Right renal cortex interstitium (tissue), 3 donors: Measurements from ENCODE around the gene FOXA1. TPM values are rescaled to one million over a fixed set of nuclear protein-coding genes. Genes with fewer than 3 reads are reported as not detected.

ENCODE experiments used
- DNase-seq, 3 donors: peaks; one replicate each; pipeline ENCODE4 v3.0.0-alpha.2; 2013; ENCODE audit warnings: low read depth in 3 of 3, low spot score in 2 of 3
- polyA plus RNA-seq, 3 donors: library from polyadenylated mRNA; unstranded; fragments of 120-200 nt; gene quantifications; one replicate each; pipeline ENCODE4 v1.2.1, GENCODE V29; 2013; ENCODE audit not compliant: insufficient read length in 3 of 3

FOXA1 gene
- 1 to 10 TPM in 2 of 3 donors, under 1 TPM in 1; 0.58 to 3.8 (median 2.8) TPM for polyA plus RNA-seq

DNA sequence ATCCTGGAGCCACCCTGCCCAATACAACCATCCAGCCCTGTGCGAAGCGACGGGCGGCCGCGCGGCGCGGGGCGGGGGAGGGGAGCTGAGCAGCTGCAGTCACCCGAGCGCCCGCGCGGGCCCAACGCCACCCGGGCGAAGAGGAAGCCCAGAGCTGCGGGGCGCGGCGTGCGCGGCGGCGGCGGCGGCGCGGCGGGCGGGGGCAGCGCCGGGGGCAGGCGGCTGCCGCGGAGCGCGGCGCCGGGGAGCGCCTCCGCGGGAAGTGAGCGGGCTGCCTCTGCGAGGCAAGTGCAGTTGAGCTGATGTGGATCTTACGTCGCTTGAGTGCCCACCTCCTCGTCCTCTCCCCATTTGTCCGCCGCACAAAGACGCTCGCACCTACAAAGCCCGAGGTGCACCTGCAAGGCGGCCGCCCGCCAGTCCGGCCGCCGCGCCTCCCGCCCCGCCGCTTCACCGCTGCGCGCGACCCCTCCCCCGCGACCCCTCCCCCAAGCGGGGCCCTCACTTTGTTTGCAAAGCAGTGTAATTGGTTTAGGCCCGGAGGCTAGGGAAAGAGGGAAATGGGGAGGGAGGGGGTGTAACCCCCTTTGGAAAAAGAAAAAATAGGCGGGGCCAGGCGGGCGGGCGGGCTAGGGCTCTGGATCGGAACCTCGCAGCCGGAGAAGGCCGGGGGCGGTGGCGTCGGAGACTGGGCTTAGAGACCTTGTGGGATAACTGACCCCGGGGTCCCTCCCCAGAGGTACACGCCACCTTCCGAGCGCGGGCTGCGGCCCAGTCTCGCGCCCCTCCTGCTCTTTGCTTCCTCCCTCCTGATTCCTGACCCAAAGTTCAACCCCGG, at the start of gene FOXA1, which contains the start of gene TTC6:
Gene FOXA1, minus strand, starts transcription at position 279 of the 838 bp plus-strand sequence. Its CDS starts 277 bp downstream, at position 2.
Gene TTC6, plus strand, starts transcription at position 659 of the 838 bp plus-strand sequence. CDS start 26,436 bp downstream, outside the sequence.
- DNase-seq: no peak

GRCh38 chr14:37643701-37644100, 48.7 kb upstream of the FOXA1 start:
- no peak for DNase-seq

DNA sequence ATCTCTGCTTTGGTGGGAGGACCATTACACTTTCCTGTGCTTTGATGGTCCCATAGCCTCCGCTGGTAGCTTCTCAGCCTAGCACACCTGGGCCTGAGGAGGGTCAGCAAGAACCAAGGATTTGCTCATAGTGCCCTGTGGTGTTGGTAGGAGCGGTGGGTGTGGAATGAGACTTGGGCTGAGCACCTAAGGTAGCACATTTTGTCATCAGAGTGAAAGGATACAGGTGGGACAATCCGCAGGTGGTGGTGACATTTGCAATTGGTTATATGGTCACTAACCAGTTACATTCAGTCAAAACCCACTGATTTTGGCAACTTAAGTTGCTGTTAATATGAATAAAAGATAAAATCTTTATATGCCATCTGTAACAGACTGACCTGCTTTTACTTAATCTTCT, 47.1 kb upstream of the FOXA1 start:
- no peak for DNase-seq

DNA sequence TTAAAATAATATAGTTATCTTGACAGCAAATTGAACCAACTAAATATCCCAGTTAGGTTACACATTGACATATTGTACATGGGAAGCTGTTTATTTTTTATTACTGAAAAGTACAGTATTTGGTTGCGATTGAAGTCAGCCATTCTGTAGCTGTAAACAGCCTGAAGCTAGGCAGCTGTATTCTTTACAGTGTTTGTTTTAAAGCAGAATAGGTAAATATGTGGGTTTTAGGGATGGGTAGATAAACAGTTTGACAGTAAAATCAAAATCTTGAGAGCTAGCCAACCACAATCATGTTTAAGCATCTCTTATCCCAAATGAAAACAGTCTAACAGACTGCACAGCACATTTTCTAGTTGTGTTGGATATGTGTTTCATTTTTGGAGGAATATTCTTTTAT, 46.1 kb upstream of the FOXA1 start:
- no peak for DNase-seq

- no peak for DNase-seq
These were observed 43.5 kb upstream of the FOXA1 start for GRCh38 chr14:37638599-37638998.

DNA sequence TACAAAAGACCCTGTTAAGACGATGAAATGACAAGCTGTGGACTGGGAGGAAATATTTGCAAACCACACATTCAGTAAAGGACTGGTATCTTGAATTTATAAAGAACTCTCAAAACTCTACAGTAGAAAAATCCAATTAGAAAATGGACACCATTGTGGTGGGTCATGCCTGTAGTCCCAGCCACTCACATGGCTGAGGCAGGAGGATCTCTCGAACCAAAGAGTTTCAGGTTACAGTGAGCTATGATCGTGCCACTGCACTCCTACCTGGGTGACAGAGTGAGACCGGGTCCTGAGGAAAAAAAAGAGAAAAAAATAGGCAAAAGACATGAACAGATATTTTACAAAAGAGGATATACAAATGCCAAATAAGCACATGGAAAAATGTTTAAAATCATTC, 42.3 kb upstream of the FOXA1 start:
- DNase-seq: no peak

DNA sequence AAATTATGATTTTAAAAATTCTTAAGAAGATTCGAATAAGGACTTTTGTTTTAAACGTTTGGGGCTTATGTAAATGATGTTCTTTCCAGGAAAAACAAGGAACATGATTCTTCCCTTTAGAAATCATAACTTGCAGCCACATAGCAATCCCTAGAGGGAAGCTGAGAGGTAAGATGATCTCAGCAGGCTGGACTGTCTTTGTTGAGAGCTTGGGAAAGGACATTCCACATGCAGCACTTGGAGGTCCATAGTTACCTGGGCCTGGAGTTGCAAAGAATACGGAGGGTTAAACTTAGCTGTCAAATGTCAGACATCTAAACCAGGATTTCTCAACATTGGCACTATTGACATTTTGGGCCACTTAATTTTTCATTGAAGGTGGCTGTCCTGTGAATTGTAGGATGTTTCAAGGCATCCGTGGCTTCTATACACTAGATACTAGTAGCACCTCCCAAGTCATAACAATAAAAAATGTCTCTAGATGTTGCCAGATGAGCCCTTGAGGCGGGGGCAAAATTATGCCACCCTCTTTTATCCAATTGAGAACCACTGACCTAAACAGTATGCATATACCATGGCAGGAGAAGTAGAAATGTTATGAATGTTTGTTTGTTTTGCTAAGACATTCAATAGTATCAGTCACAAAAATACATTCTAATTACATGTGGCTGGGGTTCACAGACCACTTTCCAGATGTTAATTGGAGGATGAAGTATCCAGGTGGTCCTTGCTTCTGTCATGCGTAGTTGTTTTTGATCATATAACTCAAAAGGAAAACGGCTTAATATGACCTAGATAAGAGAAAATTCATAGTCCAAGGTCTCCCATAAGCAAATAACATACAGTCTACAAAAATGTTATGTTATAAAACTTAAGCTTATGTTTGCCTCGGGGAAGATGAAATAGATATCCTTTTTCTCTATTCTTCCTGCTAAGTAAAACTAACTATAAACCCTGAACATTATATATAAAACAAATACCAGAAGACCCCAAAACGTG, 30.8 kb upstream of the FOXA1 start:
- no peak for DNase-seq

GRCh38 chr14:37623971-37624370, 28.9 kb upstream of the FOXA1 start:
- no peak for DNase-seq

DNA sequence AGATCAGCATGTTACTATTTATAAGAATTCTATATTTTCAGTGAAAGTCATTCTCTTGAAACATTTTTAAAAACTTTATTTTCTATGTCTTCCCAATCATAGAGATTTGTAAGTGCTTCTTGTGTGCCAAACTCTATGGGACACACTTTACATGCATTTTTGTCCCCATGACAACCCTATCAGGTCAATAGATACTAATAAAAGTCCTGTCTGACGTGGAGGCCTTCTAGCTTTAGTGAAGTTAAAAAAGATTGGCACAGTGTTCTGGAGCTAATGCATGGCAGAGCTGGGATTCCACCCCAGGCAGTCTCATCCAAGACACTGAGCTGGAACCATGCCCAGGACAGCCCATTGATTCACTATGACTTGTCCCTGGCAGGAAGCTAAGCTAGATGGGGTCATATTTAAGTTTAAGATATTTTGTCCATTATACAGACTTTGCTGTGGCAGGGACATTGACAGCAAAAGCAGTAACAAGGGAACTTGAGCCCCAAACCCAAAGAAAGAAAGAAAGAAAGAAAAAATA, 28.4 kb upstream of the FOXA1 start:
- no peak for DNase-seq

GRCh38 chr14:37622231-37622923, 27.3 kb upstream of the FOXA1 start:
- DNase-seq: no peak

DNA sequence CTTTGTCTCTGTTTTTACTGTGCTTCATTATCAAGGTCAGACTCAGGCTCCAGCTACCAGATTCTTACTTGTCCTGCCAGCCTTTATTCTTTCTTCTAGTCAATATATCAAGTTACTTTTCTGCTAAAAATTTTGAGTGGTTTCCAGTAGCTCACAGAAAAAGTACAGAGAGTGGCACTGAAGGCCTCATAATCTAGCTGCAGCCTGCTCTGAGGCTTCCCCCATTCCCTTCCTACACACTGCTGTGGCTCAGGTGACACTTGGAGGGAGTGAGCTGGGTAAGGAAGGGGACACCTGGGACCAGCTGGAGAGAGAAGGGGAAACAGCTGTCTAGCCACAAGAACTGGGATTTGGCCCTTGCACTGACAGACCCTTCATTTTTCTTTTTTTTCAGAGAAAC, 25.8 kb upstream of the FOXA1 start:
- no peak for DNase-seq

DNA sequence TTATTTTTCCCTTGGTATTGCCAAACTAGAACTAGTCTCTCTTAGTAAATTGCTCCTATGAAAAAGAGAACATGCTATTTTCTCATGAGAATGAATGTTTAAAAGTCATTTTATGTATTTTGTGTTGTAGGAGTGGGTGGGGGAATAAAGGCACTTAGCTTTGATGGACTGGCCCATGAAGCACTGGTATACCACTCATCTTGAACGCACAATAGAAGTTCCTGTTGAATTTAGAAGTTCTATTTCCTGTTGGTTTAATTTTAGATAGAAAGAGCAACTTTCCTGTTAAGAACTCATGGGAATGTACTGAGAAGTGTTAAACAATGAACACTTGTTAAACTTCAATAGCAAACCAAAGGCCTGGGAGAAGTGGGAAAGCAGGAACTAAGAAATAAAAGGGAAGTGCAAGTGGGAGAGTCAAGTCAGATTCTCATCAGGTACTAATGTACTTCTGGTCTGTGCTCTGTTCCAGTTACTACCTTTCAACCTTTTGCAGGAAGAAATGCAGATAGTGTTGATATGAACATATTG, 23.5 kb upstream of the FOXA1 start:
- DNase-seq: no peak

DNA sequence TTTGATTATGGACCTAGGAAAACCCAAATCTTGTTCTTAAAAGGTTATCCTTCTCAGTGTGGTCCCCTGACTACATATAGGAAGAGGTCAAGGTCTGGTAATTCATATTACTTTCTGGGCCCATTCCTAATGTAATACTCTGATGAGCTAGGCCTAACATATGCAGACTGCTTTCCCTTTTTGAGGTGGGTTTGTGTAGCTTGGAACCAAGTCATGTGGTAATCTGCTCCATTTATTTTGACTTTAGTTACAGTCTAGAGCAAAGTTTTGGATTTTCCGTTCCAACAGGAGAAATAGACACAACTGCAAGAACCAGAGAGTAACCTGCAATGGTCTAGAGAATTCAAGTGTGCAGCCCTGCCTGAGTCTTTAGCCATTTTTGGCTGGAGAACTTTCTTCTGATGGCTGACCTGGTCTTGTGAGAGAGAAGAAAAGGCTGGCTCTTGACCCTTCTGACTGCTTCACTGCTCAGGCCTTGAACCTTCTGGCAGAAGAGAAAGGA, 22.9 kb upstream of the FOXA1 start:
- no peak for DNase-seq

DNA sequence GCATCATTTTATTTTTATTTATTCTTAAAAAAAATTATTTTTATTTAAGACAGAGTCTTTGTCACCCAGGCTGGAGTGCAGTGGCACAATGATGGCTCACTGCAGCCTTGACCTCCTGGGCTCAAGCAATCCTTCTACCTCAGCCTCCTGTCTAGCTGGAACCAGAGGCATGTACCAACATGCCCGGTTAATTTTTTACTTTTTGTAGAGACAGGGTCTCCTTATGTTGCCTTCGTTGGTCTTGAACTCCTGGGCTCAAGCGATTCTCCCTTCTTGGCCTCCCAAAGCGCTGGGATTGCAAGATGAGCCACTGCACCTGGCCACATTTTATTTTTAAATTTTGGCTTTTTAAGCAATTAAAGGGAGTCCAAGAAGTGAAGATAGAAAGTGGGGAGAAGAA, 21.8 kb upstream of the FOXA1 start:
- no peak for DNase-seq

DNA sequence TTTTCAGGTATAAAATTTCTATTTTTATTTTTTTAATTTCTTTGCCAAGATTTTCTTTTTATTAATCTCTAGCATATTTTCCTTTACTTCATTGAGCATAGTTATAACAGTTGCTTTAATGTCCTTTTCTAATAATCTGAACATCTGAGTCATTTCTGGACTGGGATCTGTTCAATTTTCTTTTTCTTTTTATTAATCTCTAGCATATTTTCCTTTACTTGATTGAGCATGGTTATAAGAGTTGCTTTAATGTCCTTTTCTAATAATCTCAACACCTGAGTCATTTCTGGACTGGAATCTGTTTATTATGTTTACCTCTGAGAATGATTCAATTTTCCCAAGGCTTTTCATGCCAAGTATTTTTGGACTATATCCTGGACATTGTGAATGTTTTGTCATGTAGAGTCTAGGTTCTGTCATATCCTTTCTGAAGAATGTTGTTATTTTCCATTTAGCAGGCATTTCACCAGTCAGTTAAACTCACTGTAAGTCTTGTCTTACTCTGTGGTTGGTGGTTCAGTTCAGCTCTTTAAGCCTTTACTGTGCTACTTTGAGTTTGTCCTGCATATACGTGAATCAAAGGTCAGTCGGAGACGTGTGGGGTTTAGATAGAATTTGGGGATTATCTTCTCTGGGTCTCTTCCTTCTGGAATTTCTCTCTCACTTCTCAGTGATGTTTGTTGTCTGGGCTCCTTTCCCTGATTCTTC, 20.7 kb upstream of the FOXA1 start:
- DNase-seq: no peak

DNA sequence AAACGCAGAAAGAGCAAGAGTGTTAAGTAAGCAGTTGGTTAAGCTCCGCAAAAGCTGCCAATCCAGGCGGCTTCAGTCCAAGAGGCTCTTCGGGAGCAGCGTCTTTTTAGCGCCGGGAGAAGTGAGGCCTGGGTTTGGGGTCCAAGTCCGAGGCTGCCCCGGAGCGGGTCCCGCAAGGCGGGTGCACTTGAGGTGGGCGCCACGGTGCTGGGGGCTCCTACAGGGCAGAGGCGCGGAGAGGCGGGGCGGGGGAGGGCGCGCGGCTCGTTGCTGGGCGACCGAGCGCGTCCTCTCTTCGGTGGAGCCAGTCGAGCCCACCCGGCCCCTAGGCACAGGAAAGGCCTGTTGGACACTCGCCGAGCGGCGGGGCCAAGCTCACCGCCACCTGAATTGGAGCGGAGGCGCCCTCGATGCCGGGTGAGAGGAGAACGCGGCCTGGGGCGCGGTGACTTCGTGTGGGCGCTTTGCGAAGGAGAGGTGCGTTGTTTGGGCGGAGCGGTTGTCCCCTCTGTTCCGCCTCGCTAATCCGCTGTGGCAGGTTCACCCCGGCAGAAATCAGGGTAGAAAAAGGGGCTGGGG, 16.0 kb upstream of the FOXA1 start:
- DNase-seq: no peak

GRCh38 chr14:37608649-37609048, 13.6 kb upstream of the FOXA1 start:
- DNase-seq: no peak

DNA sequence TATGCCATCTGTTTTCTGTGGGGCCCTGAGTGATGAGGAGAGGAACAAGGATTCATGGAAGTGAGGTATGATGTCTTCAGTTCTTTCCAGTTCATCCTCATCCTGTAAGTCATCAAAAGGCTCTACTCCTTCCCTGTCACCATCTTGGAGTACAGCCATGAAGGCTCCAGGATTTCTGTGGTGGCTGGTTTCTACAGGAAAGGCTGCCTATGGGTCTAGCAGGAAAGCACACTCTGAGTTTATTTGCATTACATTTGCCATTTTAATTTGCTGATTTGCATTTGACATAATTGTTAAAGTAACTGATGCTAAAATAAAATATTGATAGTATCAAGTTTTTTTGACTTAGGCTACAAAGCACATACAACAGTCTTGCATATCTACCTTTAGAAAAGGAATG, 11.6 kb upstream of the FOXA1 start:
- no peak for DNase-seq

DNA sequence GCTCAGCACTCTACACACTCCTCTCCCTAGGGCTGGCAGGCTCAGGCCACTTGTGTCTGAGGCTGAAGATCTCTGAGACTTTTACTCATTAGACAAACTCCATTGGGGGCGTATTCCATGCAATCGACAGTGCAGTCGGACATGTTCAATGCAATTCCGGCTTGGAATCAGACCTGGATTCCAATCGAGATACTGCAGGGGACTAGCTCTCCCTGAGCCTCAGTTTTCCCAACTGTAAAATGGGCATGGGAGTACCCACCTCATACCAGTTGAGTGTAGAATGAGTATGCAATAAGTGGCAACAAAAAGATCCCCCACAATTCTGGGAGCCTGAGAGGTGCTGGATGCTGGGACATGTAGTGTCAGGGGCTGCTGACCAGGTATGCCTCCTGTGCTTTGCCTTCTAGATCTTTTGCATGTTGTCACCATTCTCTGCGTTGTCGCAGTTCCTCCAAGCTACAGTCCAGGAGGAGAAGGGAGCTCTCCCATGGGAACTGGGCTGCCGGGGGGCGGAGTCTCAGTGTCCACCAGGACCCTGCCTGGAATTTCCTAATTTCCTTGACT, 8.7 kb upstream of the FOXA1 start:
- DNase-seq: no peak
